Urinary bladder (tissue), 4 donors: ENCODE measurements around the gene FBXO44. TPM values are rescaled to one million over a fixed set of nuclear protein-coding genes. Genes with fewer than 3 reads are reported as not detected.
"Not testable (repeated sequence)": the region's sequence is repeated elsewhere in the genome, so short reads cannot be mapped to it uniquely, and the experiment has no call there.

Experiments used
- DNase-seq: peaks from one replicate; pipeline ENCODE4 v3.0.0-alpha.2; 2015; ENCODE audit errors: extremely low spot score
- H3K27ac ChIP-seq: one replicate; pipeline ENCODE4 v1.5.1; 2013; ENCODE audit warnings: low read depth, mild to moderate bottlenecking, moderate library complexity
- H3K36me3 ChIP-seq: one replicate; pipeline ENCODE4 v1.6.1; 2013; ENCODE audit warnings: mild to moderate bottlenecking, moderate library complexity; ENCODE audit not compliant: insufficient read depth
- H3K4me1 ChIP-seq: one replicate; pipeline ENCODE4 v1.6.1; 2013; ENCODE audit warnings: mild to moderate bottlenecking, moderate library complexity; ENCODE audit not compliant: insufficient read depth
- H3K4me3 ChIP-seq: one replicate; pipeline ENCODE4 v1.5.1; 2013; ENCODE audit warnings: low read depth, low read length
- WGBS: extraction: QIAGEN DNeasy Blood & Tissue Kit; methylation state at CpG from one replicate; pipeline ENCODE4 v1.1.7; 2013; 5-methylcytosine and 5-hydroxymethylcytosine counted together
- polyA plus RNA-seq: library from polyadenylated mRNA; stranded (reverse); fragments of 200-250 nt; gene quantifications from one replicate; pipeline ENCODE4 v1.2.3, GENCODE V29; 2013
- total RNA-seq: library from RNA; depleted of rRNA; stranded (reverse); fragments of >200 nt; gene quantifications from one replicate; pipeline ENCODE4 v1.2.3, GENCODE V29; 2014
- donor health status: healthy with polysubstance abuse.
- donor health status: healthy.

FBXO44 gene
- total and polyA plus RNA-seq, 2 donors = 6.2 to 24.3 TPM

GRCh38 chr1:11622398-11622797, 32.3 kb upstream of the FBXO44 start:
- WGBS = 48% methylated on average over 3 of the region's 3 CpGs
- DNase-seq = no peak
- Histone ChIP-seq H3K4me3 (no peak overlapping the region), H3K27ac (no peak overlapping the region), H3K4me1 (no peaks in the 10 kb centered on the region), H3K36me3 (no peaks in the 10 kb centered on the region)

GRCh38 chr1:11623702-11624101, 31.0 kb upstream of the FBXO44 start:
- no peak for DNase-seq
- no peaks in the 10 kb centered on the region for H3K36me3 ChIP-seq
- no peak overlapping the region for H3K27ac ChIP-seq
- H3K4me3 ChIP-seq = no peak overlapping the region
- 79% methylated on average over 8 of the region's 8 CpGs for WGBS
- no peaks in the 10 kb centered on the region for H3K4me1 ChIP-seq

GRCh38 chr1:11626551-11626950, 28.1 kb upstream of the FBXO44 start:
- H3K4me1 ChIP-seq = no peaks in the 10 kb centered on the region
- no peaks in the 10 kb centered on the region for H3K36me3 ChIP-seq
- H3K4me3 ChIP-seq = no peak overlapping the region
- no peak overlapping the region for H3K27ac ChIP-seq
- no peak for DNase-seq
- WGBS = 70% methylated on average over 3 of the region's 3 CpGs

- no peaks in the 10 kb centered on the region for H3K36me3 ChIP-seq
- 93% methylated on average over 7 of the region's 7 CpGs for WGBS
- H3K4me3 ChIP-seq = no peak overlapping the region
- no peak overlapping the region for H3K27ac ChIP-seq
- H3K4me1 ChIP-seq = no peaks in the 10 kb centered on the region
- no peak for DNase-seq
Measured at GRCh38 chr1:11628767-11629166, 25.9 kb upstream of the FBXO44 start.

GRCh38 chr1:11629184-11630016, 25.3 kb upstream of the FBXO44 start:
- 46% methylated on average over 15 of the region's 15 CpGs for WGBS
- Histone ChIP-seq H3K4me1 (no peaks in the 10 kb centered on the region), H3K27ac (no peak overlapping the region), H3K36me3 (no peaks in the 10 kb centered on the region), H3K4me3 (no peak overlapping the region)
- DNase-seq = no peak

GRCh38 chr1:11634365-11635192, 20.1 kb upstream of the FBXO44 start:
- H3K36me3 ChIP-seq = no peaks in the 10 kb centered on the region
- no peaks in the 10 kb centered on the region for H3K4me1 ChIP-seq
- H3K4me3 ChIP-seq = no peak overlapping the region
- DNase-seq = no peak
- WGBS = 73% methylated on average over 11 of the region's 11 CpGs
- H3K27ac ChIP-seq = no peak overlapping the region

GRCh38 chr1:11638121-11638520, 16.6 kb upstream of the FBXO44 start:
- H3K4me3 ChIP-seq = no peak overlapping the region
- no peak overlapping the region for H3K27ac ChIP-seq
- 47% methylated on average over 5 of the region's 5 CpGs for WGBS
- H3K4me1 ChIP-seq = no peaks in the 10 kb centered on the region
- H3K36me3 ChIP-seq = no peaks in the 10 kb centered on the region
- DNase-seq = no peak

- Histone ChIP-seq H3K4me3 (no peak overlapping the region), H3K27ac (no peak overlapping the region), H3K36me3 (no peaks in the 10 kb centered on the region), H3K4me1 (no peaks in the 10 kb centered on the region)
- no peak for DNase-seq
- WGBS = 85% methylated on average over 4 of the region's 4 CpGs
Measured at GRCh38 chr1:11639372-11639771, 15.3 kb upstream of the FBXO44 start.

- no peak for DNase-seq
- no peak overlapping the region for H3K4me3 ChIP-seq
- no peaks in the 10 kb centered on the region for H3K36me3 ChIP-seq
- H3K4me1 ChIP-seq = no peaks in the 10 kb centered on the region
- H3K27ac ChIP-seq = no peak overlapping the region
- 66% methylated on average over 7 of the region's 7 CpGs for WGBS
Measured at GRCh38 chr1:11640101-11640500, 14.6 kb upstream of the FBXO44 start.

- 67% methylated on average over 6 of the region's 6 CpGs for WGBS
- Histone ChIP-seq H3K4me1 (no peaks in the 10 kb centered on the region), H3K27ac (no peak overlapping the region), H3K36me3 (no peaks in the 10 kb centered on the region), H3K4me3 (no peak overlapping the region)
- DNase-seq = no peak
Measured at GRCh38 chr1:11640944-11641343, 13.7 kb upstream of the FBXO44 start.

- no peak for DNase-seq
- no peaks in the 10 kb centered on the region for H3K36me3 ChIP-seq
- WGBS = 58% methylated on average over 5 of the region's 5 CpGs
Measured at GRCh38 chr1:11641776-11642305, 12.8 kb upstream of the FBXO44 start.

GRCh38 chr1:11642418-11643017, 12.2 kb upstream of the FBXO44 start:
- H3K27ac ChIP-seq, DNase-seq, H3K4me3 ChIP-seq, H3K36me3 ChIP-seq, H3K4me1 ChIP-seq: not testable (repeated sequence)
- 57% methylated on average over 18 of the region's 18 CpGs for WGBS

More at GRCh38 chr1:11641776-11642305, 12.8 kb upstream of the FBXO44 start:
- no peaks in the 10 kb centered on the region for H3K4me1 ChIP-seq
- H3K27ac ChIP-seq = no peak overlapping the region
- H3K4me3 ChIP-seq = no peak overlapping the region

- 66% methylated on average over 5 of the region's 5 CpGs for WGBS
- no peak overlapping the region for H3K27ac ChIP-seq
- H3K4me1 ChIP-seq = no peaks in the 10 kb centered on the region
- no peak for DNase-seq
- no peak overlapping the region for H3K4me3 ChIP-seq
- H3K36me3 ChIP-seq = no peaks in the 10 kb centered on the region
Measured at GRCh38 chr1:11643782-11644181, 10.9 kb upstream of the FBXO44 start.
